ENCODE measurements around the gene LASP1NB.

LASP1NB gene

DNA sequence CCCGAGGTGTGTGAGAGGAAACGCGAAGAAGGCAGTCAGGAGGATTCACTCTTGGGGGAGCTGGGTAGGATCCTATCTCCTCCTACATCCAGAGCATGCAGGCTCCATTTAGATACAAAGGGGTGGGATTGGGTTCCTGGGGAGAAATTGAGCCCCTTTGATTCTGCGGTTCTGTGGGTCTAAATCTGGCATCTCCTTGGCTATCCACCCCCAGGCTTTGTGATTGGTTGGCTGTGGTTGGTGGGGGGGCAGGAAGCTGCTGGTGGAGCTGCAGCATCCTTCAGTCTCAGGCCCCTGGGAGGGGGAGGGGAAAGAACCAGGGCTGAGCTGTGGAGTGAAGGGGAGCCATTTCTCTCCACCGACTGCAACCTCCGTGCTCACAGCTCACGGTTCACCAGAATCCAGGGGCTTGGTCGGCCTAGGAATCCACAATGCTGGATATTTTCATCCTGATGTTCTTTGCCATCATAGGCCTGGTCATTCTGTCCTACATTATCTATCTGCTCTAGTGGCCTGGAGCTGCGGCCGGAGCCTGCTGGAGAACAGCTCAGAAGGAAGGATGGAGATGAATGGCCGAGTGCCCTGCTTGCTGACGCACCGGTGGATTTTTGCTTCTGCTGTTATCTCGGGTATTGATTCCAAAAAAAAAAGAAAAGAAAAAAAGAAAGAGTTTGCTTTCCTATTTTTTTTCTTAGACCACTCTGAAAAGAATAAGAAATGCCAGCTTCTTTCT, at the start of gene LASP1NB:
TSS of gene LASP1NB (plus strand) at position 352 of the 733 bp plus-strand sequence.
- TF ChIP-seq ASH2L (IDR thresholded peaks at IDR 0.05; ENCODE audit: low read length) (peak; percentile 63), TAF1 (IDR thresholded peaks at IDR 0.05; ENCODE audit: low read depth, low read length) (0 out of 2 replicates have a peak, but pooled peaks have one; percentile 30), EP300 (IDR thresholded peaks at IDR 0.05; ENCODE audit: borderline replicate concordance in 1 of 2, low read depth in 2 of 2, low read length in 2 of 2) (no peak), KDM1A (IDR thresholded peaks at IDR 0.05; ENCODE audit: borderline replicate concordance, low read length) (peak; percentile 15; the same call in 1 of the 2 replicates), POLR2AphosphoS5 (IDR thresholded peaks at IDR 0.05; ENCODE audit: low read depth, low read length) (no peak), CHD2 (IDR thresholded peaks at IDR 0.05; ENCODE audit: low read length) (no peak), BRCA1 (IDR thresholded peaks at IDR 0.05; ENCODE audit: low read depth, low read length) (no peak), EZH2 (IDR thresholded peaks at IDR 0.05; ENCODE audit: low read depth, low read length, severe bottlenecking) (no peak), POLR2A (IDR thresholded peaks at IDR 0.05; ENCODE audit: control extremely low read depth in 1 of 2, low read depth in 2 of 2, low read length in 2 of 2) (peak in 1 of 2 experiments; percentile 41; a peak in 1 of 3 replicates), YY1 (IDR thresholded peaks at IDR 0.05; ENCODE audit: low read depth, low read length) (peak; percentile 70)
- Histone ChIP-seq H3K4me2 (ENCODE audit: insufficient read depth in 1 of 2, low read depth in 2 of 2, low read length in 2 of 2) (peak within 1 kb of the TSS; percentile 15 to 49; a peak in 3 of 4 replicates), H3K27ac (ENCODE audit: low read depth, low read length) (no peak within 1 kb of the TSS)

More for the DNA sequence above, at the start of gene LASP1NB:
- no peaks in the 10 kb centered on the region; a peak in 1 of 8 replicates for H3K36me3 ChIP-seq (ENCODE audit: control insufficient read depth in 2 of 4, insufficient read depth in 4 of 4, low read length in 3 of 4)
- H4K20me1 ChIP-seq (replicated peaks in 1 of 2; ENCODE audit: control insufficient read depth in 1 of 2, insufficient read depth in 2 of 2, low read length in 2 of 2): peaks cover 2 to 3% of the 10 kb centered on the region in 2 experiments
- H2AFZ ChIP-seq (ENCODE audit: low read length): peak within 1 kb of the TSS; percentile 98
- H3K23ac ChIP-seq (ENCODE audit: insufficient read length): no peak within 1 kb of the TSS
- no peak within 1 kb of the TSS for H3K4ac ChIP-seq (replicated peaks; ENCODE audit: insufficient read length, low read depth, low read length)
- H3K56ac ChIP-seq (replicated peaks; ENCODE audit: insufficient read length, low read depth, low read length): no peak within 1 kb of the TSS
- H2BK20ac ChIP-seq (ENCODE audit: low read length): 0 out of 2 replicates have a peak within 1 kb of the TSS, but pooled peaks have one; percentile 3
- H3K18ac ChIP-seq (ENCODE audit: extremely low read depth, low read length): peak within 1 kb of the TSS; percentile 55
- H4K91ac ChIP-seq (replicated peaks; ENCODE audit: insufficient read length, low read length): peak within 1 kb of the TSS; percentile 46
- H3K79me2 ChIP-seq (ENCODE audit: control insufficient read depth in 1 of 2, insufficient read depth in 2 of 2, low read length in 2 of 2): no peaks in the 10 kb centered on the region
- H4K8ac ChIP-seq (ENCODE audit: extremely low read depth, insufficient read depth, low read length): peak within 1 kb of the TSS; percentile 75; the same call in 1 of the 2 replicates
- DNase-seq (ENCODE audit: low read depth in 1 of 2, low spot score in 2 of 2) (peak in 1 of 2 experiments; percentile 76), FAIRE-seq (no peak)
- H2BK120ac ChIP-seq (replicated peaks; ENCODE audit: low read depth, low read length): no peak within 1 kb of the TSS
- ChIA-PET CTCF (ENCODE audit: partially characterized antibody) (interaction anchor here (0.7 to 5.2 kb wide), 27 partner anchors 11 to 383 kb away, joined by 3 to 40 read pairs (median 5); partner anchors contain the start of genes FBXO47, PLXDC1 and RPL23), POLR2A (ENCODE audit: partially characterized antibody) (interaction anchor here (0.5 to 14.4 kb wide), 12 partner anchors 15 to 127 kb away, joined by 3 to 98 read pairs (median 4); partner anchors contain the start of genes FBXO47, LASP1, PIP4K2B and RPL23)
- H3K79me1 ChIP-seq (ENCODE audit: low read depth, low read length): no peaks in the 10 kb centered on the region
- H2BK12ac ChIP-seq (ENCODE audit: low read depth, low read length): peak within 1 kb of the TSS; percentile 40; the same call in 1 of the 2 replicates
- H3K4me1 ChIP-seq (replicated peaks in 1 of 4; ENCODE audit: control insufficient read depth in 3 of 4, insufficient read depth in 4 of 4, low read length in 3 of 4): peaks cover 0 to 13% (median 9%) of the 10 kb centered on the region in 4 experiments; a peak in 6 of 7 replicates
- H3K14ac ChIP-seq (ENCODE audit: insufficient read length): no peak within 1 kb of the TSS
- H2BK15ac ChIP-seq (ENCODE audit: low read length): peak within 1 kb of the TSS; percentile 61; the same call in 1 of the 2 replicates
- H3K27me3 ChIP-seq (replicated peaks in 1 of 4; ENCODE audit: control insufficient read depth in 3 of 4, extremely low read depth in 1 of 4, insufficient read depth in 3 of 4, low read length in 3 of 4): no peaks in the 10 kb centered on the region
- H2BK5ac ChIP-seq (ENCODE audit: low read depth, low read length): no peak within 1 kb of the TSS
- H3K9me3 ChIP-seq (ENCODE audit: insufficient read depth in 2 of 2, low read depth in 1 of 2, low read length in 1 of 2): no peaks in the 10 kb centered on the region
- WGBS, 2 experiments (ENCODE audit: extremely low coverage in 1 of 2, insufficient coverage in 1 of 2, insufficient read length in 1 of 2, insufficient replicate concordance in 2 of 2, low coverage in 1 of 2, low lambda C conversion rate in 2 of 2, missing lambda C conversion rate in 1 of 2): 79% methylated on average over 14 of the region's 14 CpGs; no CpG with 5 or more reads in 1 of the 2 experiments
- peak within 1 kb of the TSS in 3 of 4 experiments; percentile 6 to 45 (median 35); a peak in 4 of 7 replicates for H3K9ac ChIP-seq (replicated peaks in 1 of 4; ENCODE audit: extremely low read depth in 1 of 4, low read depth in 3 of 4, low read length in 3 of 4)
- peak within 1 kb of the TSS in 1 of 4 experiments; percentile 20; a peak in 1 of 8 replicates for H3K4me3 ChIP-seq (ENCODE audit: extremely low read depth in 1 of 4, insufficient read depth in 2 of 4, low read depth in 3 of 4, low read length in 4 of 4)
- no peaks in the 10 kb centered on the region for H3K23me2 ChIP-seq (ENCODE audit: low read depth, low read length)
- H4K5ac ChIP-seq (ENCODE audit: insufficient read length, low read depth, low read length): peak within 1 kb of the TSS; percentile 34
- H2AK5ac ChIP-seq (ENCODE audit: low read depth, low read length): no peak within 1 kb of the TSS; the same call in 1 of the 2 replicates
